H1 (cell line): Measurements from ENCODE around the gene DRGX. TPM values are rescaled to one million over a fixed set of nuclear protein-coding genes. Genes with fewer than 3 reads are reported as not detected.

ENCODE experiments used
- CBX8 ChIP-seq: fragments of 300-800, 300-1000 bp; sonication (generic); IDR thresholded peaks from 2 replicates; pipeline ENCODE4 v1.7.1; 2016; ENCODE audit warnings: low read depth, low read length, borderline replicate concordance
- CREB1 ChIP-seq: IDR thresholded peaks from 2 replicates; pipeline ENCODE4 v1.6.1; 2012; ENCODE audit warnings: inconsistent platforms
- EZH2 ChIP-seq: fragments of 200-600 bp; sonication (generic); IDR thresholded peaks from 2 replicates; pipeline ENCODE4 v1.7.1; 2012; ENCODE audit warnings: low read depth, mild to moderate bottlenecking, moderate library complexity, low read length, inconsistent platforms; ENCODE audit not compliant: severe bottlenecking
- TEAD4 ChIP-seq: IDR thresholded peaks from 2 replicates; pipeline ENCODE4 v1.6.1; 2012; ENCODE audit warnings: low read depth, low read length, inconsistent platforms, mixed read lengths
- polyA plus RNA-seq, 7 experiments: library from polyadenylated mRNA; depleted of rRNA in 3 of 7; stranded (reverse) in 5 of 7; unstranded in 2 of 7; fragments of >200 nt in 5 of 7; fragments of 200-250 nt in 2 of 7; gene quantifications; 1 replicate in 5 of 7; 2 replicates in 1 of 7; 4 replicates in 1 of 7; pipeline versions ENCODE4 v1.2.1 to v1.2.3, GENCODE V29; 2011 to 2013; ENCODE audit warnings: missing spikeins in 2 of 7, mixed read lengths in 2 of 7
- total RNA-seq: library from RNA; stranded (reverse); fragmentation: NEBNext Ultra II Directional; extraction: Animal tissue kit (Norgen Biotek cat#: 25700); gene quantifications from 2 replicates; pipeline ENCODE4 v1.2.1, GENCODE V29; 2021

Gene DRGX
- total and polyA plus RNA-seq, 2 of the 8 experiments (the other 6 are each of a cell fraction or from before 2014, with no cell fraction given): not detected

DNA sequence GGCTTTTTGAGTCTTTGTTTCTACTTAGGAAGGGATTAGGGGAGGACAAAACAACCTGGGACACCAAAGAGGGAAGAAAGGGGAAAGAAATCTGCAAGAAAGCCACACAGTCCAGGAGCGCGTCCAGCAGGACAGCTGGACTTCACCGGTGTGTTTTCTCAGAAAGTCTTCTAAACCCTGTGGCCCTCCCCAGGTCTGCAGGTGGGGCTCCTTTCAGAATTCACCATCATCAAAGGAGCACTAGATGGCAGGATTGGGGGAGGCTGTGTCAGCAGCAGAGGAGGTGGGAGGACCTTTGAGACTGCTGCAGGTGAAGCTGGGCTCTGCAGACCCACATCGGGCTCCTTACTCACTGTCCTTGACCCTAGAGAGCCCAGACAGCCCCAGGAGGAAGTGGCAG lies 13.9 kb upstream of the DRGX start (continued):
- no peak for TF ChIP-seq EZH2
- TF ChIP-seq TEAD4: no peak
- no peak for TF ChIP-seq CREB1
- no peak for TF ChIP-seq CBX8
